OCI-LY7 (cell line): ENCODE results near the gene KCTD8.

Source experiments
- CTCF ChIP-seq: fragments of 200-600 bp; sonication (generic); conservative IDR thresholded peaks from 2 replicates; pipeline ENCODE4 v1.5.1; 2014; ENCODE audit warnings: mild to moderate bottlenecking, antibody characterized with exemption, low read length, moderate library complexity, mixed read lengths
- EZH2phosphoT487 ChIP-seq: fragments of 200-600 bp; sonication (generic); IDR thresholded peaks from 2 replicates; pipeline ENCODE4 v1.6.1; 2018; ENCODE audit warnings: low read depth, borderline replicate concordance, mild to moderate bottlenecking, mixed run types, antibody characterized with exemption, low read length, moderate library complexity, mixed read lengths

- TF ChIP-seq CTCF (no peak), EZH2phosphoT487 (no peak)
Observed at GRCh38 chr4:44446801-44447562, 1.6 kb downstream of the KCTD8 start.
